IPS-18a (cell line): Measurements from ENCODE around the gene LASP1.
"Not testable (repeated sequence)": the region's sequence is repeated elsewhere in the genome, so short reads cannot be mapped to it uniquely, and the experiment has no call there.

Experiments used
- H3K27ac ChIP-seq: one replicate; pipeline ENCODE4 v1.5.1; 2013; ENCODE audit warnings: low read length
- H3K27me3 ChIP-seq: one replicate; pipeline ENCODE4 v1.6.1; 2013; ENCODE audit warnings: mild to moderate bottlenecking, low read length; ENCODE audit not compliant: control insufficient read depth, insufficient read depth
- H3K36me3 ChIP-seq: one replicate; pipeline ENCODE4 v1.6.1; 2013; ENCODE audit warnings: low read depth, low read length; ENCODE audit not compliant: control insufficient read depth
- H3K4me1 ChIP-seq: one replicate; pipeline ENCODE4 v1.6.1; 2013; ENCODE audit warnings: low read depth, low read length; ENCODE audit not compliant: control insufficient read depth
- H3K4me3 ChIP-seq: one replicate; pipeline ENCODE4 v1.5.1; 2013; ENCODE audit warnings: low read length
- H3K9ac ChIP-seq: one replicate; pipeline ENCODE4 v1.6.1; 2013; ENCODE audit warnings: mild to moderate bottlenecking, low read length, moderate library complexity
- H3K9me3 ChIP-seq: one replicate; pipeline ENCODE4 v1.6.1; 2013; ENCODE audit warnings: low read depth, low read length; ENCODE audit not compliant: control insufficient read depth

LASP1 gene

GRCh38 chr17:38905375-38905774 lies 35.5 kb downstream of the LASP1 start:
- H3K27me3 ChIP-seq = no peaks in the 10 kb centered on the region
- H3K4me3 ChIP-seq = no peak overlapping the region
- no peaks in the 10 kb centered on the region for H3K9me3 ChIP-seq
- no peak overlapping the region for H3K27ac ChIP-seq
- peaks cover 9% of the 10 kb centered on the region for H3K4me1 ChIP-seq
- peaks cover 12% of the 10 kb centered on the region for H3K36me3 ChIP-seq
- no peak overlapping the region for H3K9ac ChIP-seq

- Histone ChIP-seq H3K36me3 (peaks cover 10% of the 10 kb centered on the region), H3K27ac (no peak overlapping the region), H3K4me3 (no peak overlapping the region), H3K9ac (no peak overlapping the region), H3K27me3 (no peaks in the 10 kb centered on the region), H3K9me3 (no peaks in the 10 kb centered on the region), H3K4me1 (peaks cover 5% of the 10 kb centered on the region)
Observed at GRCh38 chr17:38906460-38907228, 36.8 kb downstream of the LASP1 start.

- Histone ChIP-seq H3K4me1 (peaks cover 5% of the 10 kb centered on the region), H3K4me3 (no peak overlapping the region), H3K27me3 (no peaks in the 10 kb centered on the region), H3K9ac (peak overlapping the region; percentile 20), H3K27ac (no peak overlapping the region), H3K9me3 (no peaks in the 10 kb centered on the region), H3K36me3 (peaks cover 10% of the 10 kb centered on the region)
Observed at GRCh38 chr17:38907930-38908675, 38.2 kb downstream of the LASP1 start.

- Histone ChIP-seq H3K27ac (no peak overlapping the region), H3K9ac (peak overlapping the region; percentile 20), H3K9me3 (no peaks in the 10 kb centered on the region), H3K36me3 (peaks cover 6% of the 10 kb centered on the region), H3K27me3 (no peaks in the 10 kb centered on the region), H3K4me1 (peaks cover 5% of the 10 kb centered on the region), H3K4me3 (no peak overlapping the region)
Observed at GRCh38 chr17:38908676-38909181, 38.9 kb downstream of the LASP1 start.

- Histone ChIP-seq H3K4me3 (no peak overlapping the region), H3K27ac (no peak overlapping the region), H3K9me3 (no peaks in the 10 kb centered on the region), H3K27me3 (no peaks in the 10 kb centered on the region), H3K36me3 (peaks cover 8% of the 10 kb centered on the region), H3K9ac (no peak overlapping the region), H3K4me1 (peaks cover 5% of the 10 kb centered on the region)
Observed at GRCh38 chr17:38910325-38910724, 40.5 kb downstream of the LASP1 start.

- H3K9ac ChIP-seq = no peak overlapping the region
- H3K4me3 ChIP-seq = no peak overlapping the region
- peaks cover 15% of the 10 kb centered on the region for H3K36me3 ChIP-seq
- H3K27me3 ChIP-seq = no peaks in the 10 kb centered on the region
- peaks cover 5% of the 10 kb centered on the region for H3K4me1 ChIP-seq
- no peaks in the 10 kb centered on the region for H3K9me3 ChIP-seq
- H3K27ac ChIP-seq = no peak overlapping the region
Observed at GRCh38 chr17:38911081-38911730, 41.3 kb downstream of the LASP1 start.

GRCh38 chr17:38911731-38912081 lies 41.8 kb downstream of the LASP1 start:
- peaks cover 15% of the 10 kb centered on the region for H3K36me3 ChIP-seq

GRCh38 chr17:38912221-38912813 lies 42.5 kb downstream of the LASP1 start:
- H3K4me3 ChIP-seq = no peak overlapping the region
- no peak overlapping the region for H3K27ac ChIP-seq
- no peaks in the 10 kb centered on the region for H3K27me3 ChIP-seq
- peaks cover 5% of the 10 kb centered on the region for H3K4me1 ChIP-seq
- H3K36me3 ChIP-seq = peaks cover 15% of the 10 kb centered on the region
- no peaks in the 10 kb centered on the region for H3K9me3 ChIP-seq
- no peak overlapping the region for H3K9ac ChIP-seq

More at GRCh38 chr17:38911731-38912081, 41.8 kb downstream of the LASP1 start:
- not testable (repeated sequence) for H3K4me1 ChIP-seq, H3K9me3 ChIP-seq, H3K27ac ChIP-seq, H3K4me3 ChIP-seq, H3K9ac ChIP-seq, H3K27me3 ChIP-seq

- Histone ChIP-seq H3K9ac (no peak overlapping the region), H3K27ac (no peak overlapping the region), H3K4me3 (no peak overlapping the region), H3K4me1 (no peaks in the 10 kb centered on the region), H3K27me3 (no peaks in the 10 kb centered on the region), H3K9me3 (no peaks in the 10 kb centered on the region), H3K36me3 (peaks cover 20% of the 10 kb centered on the region)
Observed at GRCh38 chr17:38914741-38915638, 45.1 kb downstream of the LASP1 start.

GRCh38 chr17:38915639-38915995 lies 45.8 kb downstream of the LASP1 start:
- Histone ChIP-seq H3K27me3 (no peaks in the 10 kb centered on the region), H3K36me3 (peaks cover 20% of the 10 kb centered on the region), H3K9ac (no peak overlapping the region), H3K9me3 (no peaks in the 10 kb centered on the region), H3K4me1 (no peaks in the 10 kb centered on the region), H3K27ac (no peak overlapping the region), H3K4me3 (no peak overlapping the region)
